ENCODE data around the gene RNF115.

The RNF115 gene

DNA sequence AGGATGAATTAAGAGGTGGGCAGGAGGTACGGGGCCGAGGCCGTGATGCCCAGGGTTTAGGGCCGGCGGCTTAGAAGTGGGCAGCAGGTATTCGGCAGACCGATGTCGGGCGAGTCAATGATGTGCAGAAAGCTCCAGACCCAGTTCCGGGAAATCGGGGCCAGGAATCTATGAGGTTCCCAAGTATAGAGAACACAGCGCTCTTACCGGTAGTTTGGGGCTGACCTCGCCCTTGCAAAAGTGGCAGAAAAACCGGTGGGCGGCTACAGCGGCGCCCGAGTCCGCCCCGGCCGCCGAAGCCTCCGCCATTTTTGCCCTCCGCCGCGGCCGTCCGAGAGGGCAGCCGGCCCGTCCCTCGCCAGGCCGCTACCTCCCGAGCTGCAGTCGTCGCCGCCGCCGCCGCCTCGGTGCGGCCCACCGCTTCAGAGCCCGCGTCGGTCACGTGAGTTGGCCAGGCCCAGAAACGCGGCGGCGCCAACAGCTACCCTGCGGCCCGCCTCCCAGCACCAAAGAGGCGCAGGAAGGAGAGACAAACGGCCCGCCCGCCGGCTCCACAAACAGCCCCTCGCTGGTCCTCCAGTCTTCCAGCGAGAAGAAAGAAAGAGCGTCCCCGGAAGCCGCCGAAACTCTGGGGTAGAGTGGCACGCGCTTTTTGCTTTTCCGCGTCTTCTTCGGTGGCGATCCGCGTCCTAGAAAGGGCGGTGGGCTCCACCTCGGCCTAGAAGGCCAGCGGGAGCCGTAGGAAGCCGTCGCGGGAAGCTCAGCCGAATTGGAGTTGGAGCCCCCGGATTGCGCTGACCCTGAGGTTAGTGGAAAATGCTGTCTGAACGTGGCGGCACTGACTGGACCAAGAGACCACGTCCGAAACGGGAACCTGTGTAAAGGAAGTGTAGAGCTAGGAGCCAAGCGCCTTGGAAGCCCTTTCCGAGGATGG lies at the start of gene RNF115, which contains the start of gene POLR3C:
Gene RNF115 (minus strand): TSS at position 531 of the 934 bp plus-strand sequence. CDS start 222 bp downstream, at position 309.
Gene POLR3C (plus strand): TSS at position 636 of the 934 bp plus-strand sequence. CDS start 1,577 bp downstream, outside the sequence.
- peaks cover 31% of the 10 kb centered on the region for H3K36me3 ChIP-seq (ENCODE audit: insufficient read depth, low read depth, low read length)
- H3K27me3 ChIP-seq (ENCODE audit: insufficient read depth, low read length): no peaks in the 10 kb centered on the region
- H3K9me3 ChIP-seq (ENCODE audit: insufficient read depth, low read depth, low read length): no peaks in the 10 kb centered on the region
- H3K9ac ChIP-seq (ENCODE audit: low read depth, low read length): peak within 1 kb of the TSS; percentile 95
- no peaks in the 10 kb centered on the region; the same call in 1 of the 2 replicates for H3K4me1 ChIP-seq (ENCODE audit: insufficient read depth, low read length)
- H3K27ac ChIP-seq (ENCODE audit: low read length): peak within 1 kb of the TSS; percentile 56
- H3K4me3 ChIP-seq (ENCODE audit: low read length): peak within 1 kb of the TSS; percentile 83

- peak overlapping the region; percentile 66 for H3K4me3 ChIP-seq (ENCODE audit: low read length)
- H3K9me3 ChIP-seq (ENCODE audit: insufficient read depth, low read depth, low read length): no peaks in the 10 kb centered on the region
- no peaks in the 10 kb centered on the region for H3K36me3 ChIP-seq (ENCODE audit: insufficient read depth, low read depth, low read length)
- H3K27me3 ChIP-seq (ENCODE audit: insufficient read depth, low read length): peaks cover 36% of the 10 kb centered on the region
- no peaks in the 10 kb centered on the region; the same call in 1 of the 2 replicates for H3K4me1 ChIP-seq (ENCODE audit: insufficient read depth, low read length)
- no peak overlapping the region for H3K27ac ChIP-seq (ENCODE audit: low read length)
- peak overlapping the region; percentile 55 for H3K9ac ChIP-seq (ENCODE audit: low read depth, low read length)
These were observed 48.4 kb upstream of the RNF115 start for GRCh38 chr1:145871994-145872924.

DNA sequence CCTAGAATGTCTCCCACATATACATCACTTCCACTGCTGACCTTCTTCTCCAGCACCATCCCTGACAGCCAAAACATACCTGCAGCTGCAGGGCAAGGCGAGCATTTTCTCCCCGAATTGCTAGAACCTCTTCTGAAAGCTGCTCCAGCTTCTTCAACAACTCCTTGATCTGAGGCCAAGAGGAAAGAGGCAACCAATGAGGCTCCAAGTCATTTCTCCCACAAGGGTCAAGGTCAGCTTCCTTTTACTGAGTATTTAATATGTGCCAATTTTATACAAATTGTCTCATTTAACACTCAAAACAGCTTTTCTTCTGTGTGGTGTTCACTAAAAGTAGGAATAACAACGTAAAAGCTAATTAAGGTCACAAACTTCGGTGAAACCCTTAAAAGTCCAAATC lies 44.3 kb upstream of the RNF115 start:
- Histone ChIP-seq H3K4me1 (ENCODE audit: insufficient read depth, low read length) (no peaks in the 10 kb centered on the region; the same call in 1 of the 2 replicates), H3K27me3 (ENCODE audit: insufficient read depth, low read length) (peaks cover 21% of the 10 kb centered on the region), H3K9me3 (ENCODE audit: insufficient read depth, low read depth, low read length) (no peaks in the 10 kb centered on the region), H3K27ac (ENCODE audit: low read length) (no peak overlapping the region), H3K9ac (ENCODE audit: low read depth, low read length) (no peak overlapping the region), H3K4me3 (ENCODE audit: low read length) (no peak overlapping the region), H3K36me3 (ENCODE audit: insufficient read depth, low read depth, low read length) (no peaks in the 10 kb centered on the region)

DNA sequence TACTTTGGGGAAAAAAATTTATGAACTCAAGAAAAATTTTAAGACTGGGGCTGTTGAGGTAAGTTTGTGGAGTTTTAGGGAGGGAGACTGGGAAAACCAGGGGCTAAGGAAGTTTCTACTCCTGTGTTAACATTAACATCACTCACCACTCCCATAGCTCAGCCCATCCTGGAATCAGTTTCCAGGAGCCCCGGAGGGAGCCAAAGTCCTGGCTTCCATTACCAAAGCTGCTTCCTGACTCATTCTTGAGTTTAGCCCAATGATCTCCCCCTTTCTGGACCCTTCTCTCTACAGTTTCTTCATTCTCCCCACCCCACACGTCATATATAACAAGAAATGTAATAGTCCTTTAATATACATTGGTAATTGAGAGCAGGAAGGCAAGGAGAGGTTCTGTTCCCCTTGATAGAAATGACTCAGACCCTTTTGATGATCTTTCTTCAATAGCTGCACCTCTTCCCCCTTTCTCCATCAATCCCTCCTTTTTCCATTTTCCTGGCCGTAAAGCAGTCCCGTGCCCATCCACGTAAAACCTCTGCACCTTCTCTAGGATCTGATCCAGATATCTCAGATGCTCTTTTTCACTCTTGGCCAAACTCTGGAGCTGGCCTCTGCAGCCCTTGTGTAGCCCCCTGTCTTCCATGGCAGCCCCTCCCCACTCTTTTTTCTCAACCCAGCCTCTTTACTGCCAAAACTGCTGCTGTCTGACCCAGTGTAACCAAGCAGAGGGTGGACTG lies 39.6 kb upstream of the RNF115 start:
- H3K27ac ChIP-seq (ENCODE audit: low read length): no peak overlapping the region
- no peaks in the 10 kb centered on the region for H3K9me3 ChIP-seq (ENCODE audit: insufficient read depth, low read depth, low read length)
- no peaks in the 10 kb centered on the region; the same call in 1 of the 2 replicates for H3K4me1 ChIP-seq (ENCODE audit: insufficient read depth, low read length)
- H3K27me3 ChIP-seq (ENCODE audit: insufficient read depth, low read length): no peaks in the 10 kb centered on the region
- H3K4me3 ChIP-seq (ENCODE audit: low read length): no peak overlapping the region
- no peaks in the 10 kb centered on the region for H3K36me3 ChIP-seq (ENCODE audit: insufficient read depth, low read depth, low read length)
- H3K9ac ChIP-seq (ENCODE audit: low read depth, low read length): no peak overlapping the region

DNA sequence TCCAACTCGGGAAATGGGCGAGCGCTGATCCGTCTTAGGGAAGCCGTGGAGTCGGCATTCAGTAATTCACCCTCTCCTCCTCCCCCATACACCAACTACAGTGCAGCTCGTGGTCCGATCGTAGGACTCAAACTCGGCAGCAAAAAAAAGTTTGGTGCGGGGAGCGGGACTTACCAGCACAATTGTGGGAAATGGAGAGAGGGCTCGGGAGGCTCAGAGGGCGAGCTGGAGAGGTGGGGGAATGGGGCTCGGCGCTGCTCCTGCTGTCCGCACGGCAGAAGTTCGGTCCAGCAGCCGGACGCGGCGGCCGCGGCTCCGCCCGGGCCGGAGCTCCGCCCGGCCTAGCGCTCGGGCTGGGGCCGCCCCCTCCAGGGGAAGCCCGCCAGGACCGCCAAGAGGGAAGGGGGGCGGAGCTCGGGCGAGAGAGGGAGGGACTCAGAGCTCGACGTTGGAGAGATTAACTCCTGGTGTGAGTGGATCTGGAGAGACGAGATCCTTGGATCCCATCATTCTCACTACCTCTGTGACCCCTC lies 35.7 kb upstream of the RNF115 start:
- H3K27ac ChIP-seq (ENCODE audit: low read length): peak overlapping the region; percentile 51
- H3K36me3 ChIP-seq (ENCODE audit: insufficient read depth, low read depth, low read length): peaks cover 29% of the 10 kb centered on the region
- peak overlapping the region; percentile 89; the same call in 1 of the 2 replicates for H3K9ac ChIP-seq (ENCODE audit: low read depth, low read length)
- H3K9me3 ChIP-seq (ENCODE audit: insufficient read depth, low read depth, low read length): peaks cover 5% of the 10 kb centered on the region; the same call in 1 of the 2 replicates
- H3K4me3 ChIP-seq (ENCODE audit: low read length): peak overlapping the region; percentile 99
- no peaks in the 10 kb centered on the region for H3K27me3 ChIP-seq (ENCODE audit: insufficient read depth, low read length)
- H3K4me1 ChIP-seq (ENCODE audit: insufficient read depth, low read length): no peaks in the 10 kb centered on the region; the same call in 1 of the 2 replicates

GRCh38 chr1:145858901-145859490 lies 35.1 kb upstream of the RNF115 start, which contains the start of gene PIAS3:
PIAS3 (minus strand) TSS chr1:145859081; CDS start chr1:145858990, 91 bp downstream.
- Histone ChIP-seq H3K27me3 (ENCODE audit: insufficient read depth, low read length) (no peaks in the 10 kb centered on the region), H3K4me1 (ENCODE audit: insufficient read depth, low read length) (no peaks in the 10 kb centered on the region; the same call in 1 of the 2 replicates), H3K9me3 (ENCODE audit: insufficient read depth, low read depth, low read length) (peaks cover 5% of the 10 kb centered on the region; the same call in 1 of the 2 replicates), H3K27ac (ENCODE audit: low read length) (peak within 1 kb of the TSS; percentile 51), H3K9ac (ENCODE audit: low read depth, low read length) (peak within 1 kb of the TSS; percentile 89; the same call in 1 of the 2 replicates), H3K4me3 (ENCODE audit: low read length) (peak within 1 kb of the TSS; percentile 99), H3K36me3 (ENCODE audit: insufficient read depth, low read depth, low read length) (peaks cover 34% of the 10 kb centered on the region)

- peak overlapping the region; percentile 89; the same call in 1 of the 2 replicates for H3K9ac ChIP-seq (ENCODE audit: low read depth, low read length)
- peaks cover 5% of the 10 kb centered on the region; the same call in 1 of the 2 replicates for H3K9me3 ChIP-seq (ENCODE audit: insufficient read depth, low read depth, low read length)
- H3K36me3 ChIP-seq (ENCODE audit: insufficient read depth, low read depth, low read length): peaks cover 41% of the 10 kb centered on the region
- H3K4me1 ChIP-seq (ENCODE audit: insufficient read depth, low read length): no peaks in the 10 kb centered on the region; the same call in 1 of the 2 replicates
- H3K27ac ChIP-seq (ENCODE audit: low read length): no peak overlapping the region
- peak overlapping the region; percentile 99 for H3K4me3 ChIP-seq (ENCODE audit: low read length)
- H3K27me3 ChIP-seq (ENCODE audit: insufficient read depth, low read length): no peaks in the 10 kb centered on the region
These were observed 34.5 kb upstream of the RNF115 start for GRCh38 chr1:145858238-145858900.

GRCh38 chr1:145857170-145857569 lies 33.3 kb upstream of the RNF115 start:
- Histone ChIP-seq H3K36me3 (ENCODE audit: insufficient read depth, low read depth, low read length) (peaks cover 53% of the 10 kb centered on the region), H3K9me3 (ENCODE audit: insufficient read depth, low read depth, low read length) (peaks cover 5% of the 10 kb centered on the region; the same call in 1 of the 2 replicates), H3K27ac (ENCODE audit: low read length) (no peak overlapping the region), H3K4me3 (ENCODE audit: low read length) (no peak overlapping the region), H3K27me3 (ENCODE audit: insufficient read depth, low read length) (no peaks in the 10 kb centered on the region), H3K9ac (ENCODE audit: low read depth, low read length) (no peak overlapping the region), H3K4me1 (ENCODE audit: insufficient read depth, low read length) (no peaks in the 10 kb centered on the region; the same call in 1 of the 2 replicates)

DNA sequence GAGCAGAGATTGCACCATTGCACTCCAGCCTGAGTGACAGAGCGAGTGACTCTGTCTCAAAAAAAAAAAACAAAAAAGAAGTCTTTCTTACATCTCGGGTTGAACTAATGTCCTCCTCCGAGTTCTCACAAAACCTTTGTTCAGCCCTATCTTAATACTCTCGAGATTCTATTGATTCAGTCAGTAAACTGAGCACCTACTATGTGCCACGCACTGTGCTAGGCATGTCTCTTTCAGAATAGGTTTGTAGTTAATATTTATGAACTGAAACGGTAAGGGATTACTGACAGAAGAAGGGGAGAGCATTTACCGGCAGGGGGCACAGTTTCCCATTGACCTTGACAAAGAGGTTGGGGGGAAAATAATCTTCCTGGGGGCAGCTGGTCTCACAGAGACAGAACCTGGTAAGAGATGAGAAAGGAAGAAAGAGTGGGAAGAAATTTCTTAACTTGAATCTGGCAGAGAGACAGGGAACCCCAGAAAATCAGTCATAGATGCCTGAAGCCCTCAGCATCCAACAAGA lies 31.6 kb upstream of the RNF115 start:
- H3K9me3 ChIP-seq (ENCODE audit: insufficient read depth, low read depth, low read length): peaks cover 5% of the 10 kb centered on the region; the same call in 1 of the 2 replicates
- H3K36me3 ChIP-seq (ENCODE audit: insufficient read depth, low read depth, low read length): peaks cover 66% of the 10 kb centered on the region
- H3K4me1 ChIP-seq (ENCODE audit: insufficient read depth, low read length): no peaks in the 10 kb centered on the region; the same call in 1 of the 2 replicates
- no peak overlapping the region for H3K27ac ChIP-seq (ENCODE audit: low read length)
- no peak overlapping the region for H3K4me3 ChIP-seq (ENCODE audit: low read length)
- no peak overlapping the region for H3K9ac ChIP-seq (ENCODE audit: low read depth, low read length)
- no peaks in the 10 kb centered on the region for H3K27me3 ChIP-seq (ENCODE audit: insufficient read depth, low read length)

All from iPS-20b (cell line).